Bronchial epithelial cell (primary cell): Measurements from ENCODE around the gene DOK5. TPM values are rescaled to one million over a fixed set of nuclear protein-coding genes. Genes with fewer than 3 reads are reported as not detected.

ENCODE experiments used
- DNase-seq: peaks from one replicate; pipeline ENCODE4 v3.0.0-alpha.2; 2010; ENCODE audit warnings: low read depth
- FAIRE-seq: peaks from 2 replicates; lab custom pipeline; 2011; peaks lifted over from hg19 to GRCh38; lab: Jason Lieb, UNC
- H3K27me3 ChIP-seq: 2 replicates; pipeline ENCODE4 v1.5.1; 2011; ENCODE audit warnings: low read length; ENCODE audit not compliant: control insufficient read depth, insufficient read depth
- H3K36me3 ChIP-seq: 2 replicates; pipeline ENCODE4 v1.5.1; 2011; ENCODE audit warnings: low read length; ENCODE audit not compliant: control insufficient read depth, insufficient read depth
- H3K4me3 ChIP-seq: 2 replicates; pipeline ENCODE4 v1.5.1; 2011; ENCODE audit warnings: mild to moderate bottlenecking, low read depth, low read length, control low read depth
- total RNA-seq: library from RNA; depleted of rRNA; stranded (reverse); fragments of >200 nt; gene quantifications from 2 replicates; pipeline ENCODE4 v1.2.1, GENCODE V29; 2014
- TF ChIP-seq, protein P1 (sequence below): IDR thresholded peaks from 2 replicates; pipeline ENCODE4 v1.5.1; 2011; ENCODE audit warnings: mild to moderate bottlenecking, moderate library complexity, low read length, control low read depth, inconsistent platforms; ENCODE audit not compliant: insufficient read depth, severe bottlenecking

Gene DOK5
- total RNA-seq, 1 donor from 2014 or later, result not detected

- TF ChIP-seq, protein P1, sequence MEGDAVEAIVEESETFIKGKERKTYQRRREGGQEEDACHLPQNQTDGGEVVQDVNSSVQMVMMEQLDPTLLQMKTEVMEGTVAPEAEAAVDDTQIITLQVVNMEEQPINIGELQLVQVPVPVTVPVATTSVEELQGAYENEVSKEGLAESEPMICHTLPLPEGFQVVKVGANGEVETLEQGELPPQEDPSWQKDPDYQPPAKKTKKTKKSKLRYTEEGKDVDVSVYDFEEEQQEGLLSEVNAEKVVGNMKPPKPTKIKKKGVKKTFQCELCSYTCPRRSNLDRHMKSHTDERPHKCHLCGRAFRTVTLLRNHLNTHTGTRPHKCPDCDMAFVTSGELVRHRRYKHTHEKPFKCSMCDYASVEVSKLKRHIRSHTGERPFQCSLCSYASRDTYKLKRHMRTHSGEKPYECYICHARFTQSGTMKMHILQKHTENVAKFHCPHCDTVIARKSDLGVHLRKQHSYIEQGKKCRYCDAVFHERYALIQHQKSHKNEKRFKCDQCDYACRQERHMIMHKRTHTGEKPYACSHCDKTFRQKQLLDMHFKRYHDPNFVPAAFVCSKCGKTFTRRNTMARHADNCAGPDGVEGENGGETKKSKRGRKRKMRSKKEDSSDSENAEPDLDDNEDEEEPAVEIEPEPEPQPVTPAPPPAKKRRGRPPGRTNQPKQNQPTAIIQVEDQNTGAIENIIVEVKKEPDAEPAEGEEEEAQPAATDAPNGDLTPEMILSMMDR, result no peak
- Histone ChIP-seq H3K27me3 (no peaks in the 10 kb centered on the region), H3K36me3 (no peaks in the 10 kb centered on the region), H3K4me3 (no peak overlapping the region)
- FAIRE-seq, result no peak
- no peak for DNase-seq
Observed at GRCh38 chr20:54611708-54612412, 136.5 kb downstream of the DOK5 start.

DNA sequence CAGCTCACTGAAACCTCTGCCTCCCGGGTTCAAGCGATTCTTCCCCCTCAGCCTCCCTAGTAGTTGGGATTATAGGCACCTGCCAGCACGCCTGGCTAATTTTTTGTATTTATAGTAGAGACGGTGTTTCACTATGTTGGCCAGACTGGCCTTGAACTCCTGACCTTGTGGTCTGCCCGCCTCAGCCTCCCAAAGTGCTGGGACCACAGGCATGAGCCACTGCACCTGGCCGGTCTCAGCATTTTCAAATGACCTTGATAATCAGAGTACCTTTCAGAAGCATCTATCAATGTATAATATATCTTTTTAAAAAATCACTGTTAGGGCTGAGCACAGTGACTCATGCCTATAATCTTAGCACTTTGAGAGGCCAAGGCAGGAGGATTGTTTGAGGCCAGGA lies 143.0 kb downstream of the DOK5 start:
- Histone ChIP-seq H3K36me3 (no peaks in the 10 kb centered on the region), H3K27me3 (no peaks in the 10 kb centered on the region), H3K4me3 (no peak overlapping the region)
- TF ChIP-seq, protein P1, result no peak
- FAIRE-seq (no peak), DNase-seq (no peak)

- Histone ChIP-seq H3K36me3 (no peaks in the 10 kb centered on the region), H3K4me3 (no peak overlapping the region), H3K27me3 (no peaks in the 10 kb centered on the region)
- no peak for DNase-seq
- FAIRE-seq, result no peak
- TF ChIP-seq, protein P1, result no peak
Observed at GRCh38 chr20:54619181-54619580, 143.8 kb downstream of the DOK5 start.

DNA sequence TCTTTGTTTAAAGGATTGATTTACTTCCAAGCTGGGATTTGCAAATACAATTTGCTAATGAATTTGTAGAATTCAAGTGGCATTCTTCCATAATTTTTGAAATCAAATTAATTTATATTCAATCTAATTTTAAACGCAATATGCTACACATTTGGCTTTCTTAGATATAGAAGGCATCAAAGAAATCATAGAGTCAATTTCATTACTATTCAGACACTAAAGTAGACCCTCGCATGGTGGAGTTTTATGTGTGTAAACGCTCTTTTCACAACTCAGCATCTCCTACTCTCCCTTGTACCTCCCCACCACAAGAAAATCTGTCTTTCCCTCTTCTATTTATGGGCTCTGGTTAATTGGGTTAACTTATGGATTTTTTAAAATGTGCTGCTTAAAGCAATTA lies 144.3 kb downstream of the DOK5 start:
- FAIRE-seq, result no peak
- DNase-seq, result no peak
- TF ChIP-seq, protein P1, result no peak

GRCh38 chr20:54620611-54621010 lies 145.2 kb downstream of the DOK5 start:
- DNase-seq, result no peak
- no peak for FAIRE-seq
- no peak overlapping the region for H3K4me3 ChIP-seq
- TF ChIP-seq, protein P1, result no peak
- H3K36me3 ChIP-seq, result no peaks in the 10 kb centered on the region
- H3K27me3 ChIP-seq, result no peaks in the 10 kb centered on the region

More for the DNA sequence above, 144.3 kb downstream of the DOK5 start:
- Histone ChIP-seq H3K4me3 (no peak overlapping the region), H3K36me3 (no peaks in the 10 kb centered on the region), H3K27me3 (no peaks in the 10 kb centered on the region)
